ENCODE results near the gene DEPP1.
A peak's percentile ranks its signal among the peaks of the same experiment; 100 is the strongest.

DEPP1 gene

GRCh38 chr10:44932517-44933450 is 45.8 kb downstream of the DEPP1 start:
- DNase-seq (ENCODE audit: low read depth): peak; percentile 93
- TF ChIP-seq CTCF (IDR thresholded peaks at IDR 0.05; ENCODE audit: low read depth, low read length) (peak; percentile 97), MYC (IDR thresholded peaks at IDR 0.05; ENCODE audit: low read depth, low read length) (no peak), POLR2A (IDR thresholded peaks at IDR 0.05; ENCODE audit: extremely low read depth, insufficient read length) (no peak)
- TF ChIP-seq, protein P1, sequence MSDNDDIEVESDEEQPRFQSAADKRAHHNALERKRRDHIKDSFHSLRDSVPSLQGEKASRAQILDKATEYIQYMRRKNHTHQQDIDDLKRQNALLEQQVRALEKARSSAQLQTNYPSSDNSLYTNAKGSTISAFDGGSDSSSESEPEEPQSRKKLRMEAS (IDR thresholded peaks at IDR 0.05; ENCODE audit: low read depth, low read length): peak; percentile 69; the same call in 1 of the 2 replicates
- H3K4me3 ChIP-seq (ENCODE audit: low read depth, low read length): no peak overlapping the region

DNA sequence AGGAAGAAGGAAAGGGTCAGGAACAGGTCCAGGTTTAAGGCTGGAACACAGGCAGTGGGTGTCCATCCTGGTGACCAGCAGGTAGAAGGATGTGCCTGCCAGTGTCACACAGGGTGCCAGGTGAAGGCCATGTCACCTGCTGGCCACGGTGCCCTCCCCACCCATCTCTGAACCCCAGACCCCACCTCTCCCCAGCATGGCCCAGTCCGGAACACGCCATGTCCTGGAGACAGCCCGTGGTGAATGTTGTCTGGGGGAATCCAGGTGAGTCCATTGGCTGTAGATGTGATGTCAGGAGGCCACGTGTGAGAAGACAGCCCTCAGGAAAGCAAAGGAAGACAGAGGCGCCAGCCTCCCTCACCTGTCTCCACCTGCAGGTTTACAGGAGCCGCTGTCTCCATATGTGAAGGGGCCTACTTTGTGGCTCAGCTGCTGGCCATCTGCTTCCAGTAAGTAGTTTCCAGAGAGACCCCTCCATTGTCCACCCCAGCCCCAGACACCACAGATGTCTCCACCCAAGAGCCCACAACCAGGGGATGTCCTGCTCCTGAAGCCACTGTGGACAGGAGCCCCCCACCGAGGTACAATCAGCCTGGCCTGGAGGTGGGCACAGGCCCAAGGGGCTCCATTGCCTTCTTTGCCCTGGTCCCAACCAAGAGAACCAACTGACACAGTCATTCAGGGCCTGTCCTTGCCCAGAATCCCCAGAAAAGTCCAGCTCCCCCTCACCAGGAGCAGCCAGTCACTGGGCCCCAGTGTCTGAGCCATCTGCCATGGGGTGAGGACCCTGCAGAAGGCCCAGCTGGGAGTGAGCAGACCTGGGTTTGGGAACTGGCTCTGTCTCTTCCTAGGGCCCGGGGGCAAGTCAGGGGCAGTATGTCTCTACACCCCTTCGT is 46.7 kb downstream of the DEPP1 start:
- no peak for DNase-seq (ENCODE audit: low read depth)

DNA sequence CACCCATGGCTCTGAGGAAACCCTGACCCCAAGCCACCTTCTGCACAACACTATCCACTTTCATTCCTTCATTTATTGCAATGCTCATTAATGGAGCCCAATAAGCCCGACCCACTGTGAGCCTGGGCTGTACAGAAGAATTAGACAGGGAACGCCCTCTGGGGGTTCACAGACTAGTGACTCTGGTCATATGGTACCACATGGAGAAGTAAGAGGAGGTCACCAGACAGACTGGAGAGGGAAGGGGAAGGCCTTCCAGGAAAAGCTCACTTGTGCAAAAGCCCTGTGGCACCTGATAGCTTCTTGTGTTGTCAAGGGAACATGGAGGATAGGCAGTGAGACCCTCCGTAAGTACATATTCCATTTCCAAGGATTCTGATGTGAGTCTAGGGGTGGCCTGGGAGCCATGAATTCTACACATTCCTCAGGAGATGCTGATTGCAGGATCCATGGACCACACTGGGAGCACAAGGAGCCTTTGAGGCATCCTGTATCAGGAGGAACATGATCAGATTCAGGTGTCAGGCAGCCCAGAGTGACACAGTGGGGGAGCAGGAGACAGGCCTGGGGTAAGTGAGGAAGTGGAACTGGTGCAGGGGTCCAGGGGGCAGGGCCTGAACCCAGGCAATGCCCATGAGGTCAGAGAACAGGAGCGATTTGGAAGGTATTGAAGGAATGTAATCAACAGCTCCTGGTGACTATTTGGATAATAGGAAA is 47.5 kb downstream of the DEPP1 start:
- H3K4me3 ChIP-seq (ENCODE audit: low read depth, low read length): no peak overlapping the region
- no peak for DNase-seq (ENCODE audit: low read depth)
- TF ChIP-seq CTCF (IDR thresholded peaks at IDR 0.05; ENCODE audit: low read depth, low read length): no peak
- TF ChIP-seq MYC (IDR thresholded peaks at IDR 0.05; ENCODE audit: low read depth, low read length): no peak
- no peak for TF ChIP-seq POLR2A (IDR thresholded peaks at IDR 0.05; ENCODE audit: extremely low read depth, insufficient read length)
- TF ChIP-seq, protein P1 (IDR thresholded peaks at IDR 0.05; ENCODE audit: low read depth, low read length): no peak

More for the DNA sequence above, 46.7 kb downstream of the DEPP1 start:
- H3K4me3 ChIP-seq (ENCODE audit: low read depth, low read length): no peak overlapping the region
- TF ChIP-seq CTCF (IDR thresholded peaks at IDR 0.05; ENCODE audit: low read depth, low read length): no peak

DNA sequence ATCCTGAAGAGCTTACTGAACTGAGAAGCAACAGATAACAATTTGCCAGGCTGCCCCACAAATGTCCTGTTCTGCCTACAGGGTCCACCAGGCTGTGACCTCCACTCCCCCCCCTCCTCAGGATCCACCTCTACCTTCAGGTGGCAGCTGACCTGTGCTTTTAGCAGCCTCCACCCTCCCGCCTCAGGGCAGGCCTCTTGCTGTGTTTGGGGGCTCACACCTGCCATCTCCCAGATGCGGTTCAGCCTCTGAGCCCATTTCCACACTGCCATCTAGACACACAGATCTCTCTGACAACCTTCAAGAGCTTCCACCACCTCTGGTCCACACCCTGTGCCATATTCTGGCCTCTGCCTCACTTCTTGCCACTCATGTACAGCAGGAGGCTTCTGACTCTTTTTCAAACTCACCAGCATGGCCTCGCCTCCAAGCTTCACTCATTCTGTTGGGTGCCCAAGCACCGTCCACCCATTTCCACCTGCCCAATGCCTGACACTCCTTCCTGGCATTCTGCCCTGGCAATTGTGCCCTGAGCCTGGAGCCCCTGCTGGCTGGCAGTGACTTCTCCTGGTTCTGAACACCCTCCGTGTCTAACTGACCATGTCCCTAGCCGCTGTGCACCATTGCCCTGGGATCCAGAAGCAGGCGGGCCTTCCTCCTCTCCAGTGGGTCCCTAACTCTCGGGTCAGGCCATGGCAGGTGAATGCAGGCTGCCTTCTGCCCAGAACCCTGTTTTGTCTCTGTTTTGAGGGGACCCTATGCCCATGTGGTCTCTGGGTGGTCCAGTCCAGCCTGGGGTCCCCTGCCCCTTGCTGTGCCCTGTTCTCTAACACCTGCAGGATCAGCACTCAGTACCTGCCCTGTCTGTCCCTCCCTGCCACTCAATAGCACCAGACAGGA is 49.0 kb downstream of the DEPP1 start:
- DNase-seq (ENCODE audit: low read depth): no peak
- TF ChIP-seq POLR2A (IDR thresholded peaks at IDR 0.05; ENCODE audit: extremely low read depth, insufficient read length): no peak
- TF ChIP-seq MYC (IDR thresholded peaks at IDR 0.05; ENCODE audit: low read depth, low read length): no peak
- TF ChIP-seq CTCF (IDR thresholded peaks at IDR 0.05; ENCODE audit: low read depth, low read length): no peak
- TF ChIP-seq, protein P1 (IDR thresholded peaks at IDR 0.05; ENCODE audit: low read depth, low read length): no peak
- H3K4me3 ChIP-seq (ENCODE audit: low read depth, low read length): no peak overlapping the region

DNA sequence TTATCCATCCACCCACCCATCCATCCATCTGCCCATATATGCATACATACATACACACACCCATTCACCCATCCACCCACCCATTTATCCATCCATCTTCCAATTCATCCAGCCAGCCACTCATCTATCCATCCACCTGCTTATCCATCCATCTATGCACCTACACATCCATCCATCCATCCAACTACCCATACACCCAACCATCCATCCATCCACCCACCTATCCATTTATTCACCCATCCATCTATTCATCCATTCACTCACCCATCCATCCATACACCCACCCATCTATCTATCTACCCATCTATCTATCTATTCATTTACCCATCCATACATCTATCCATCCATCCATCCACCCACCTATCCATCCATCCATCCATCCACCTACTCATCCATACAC is 50.1 kb downstream of the DEPP1 start:
- TF ChIP-seq MYC (IDR thresholded peaks at IDR 0.05; ENCODE audit: low read depth, low read length): no peak
- TF ChIP-seq CTCF (IDR thresholded peaks at IDR 0.05; ENCODE audit: low read depth, low read length): no peak
- TF ChIP-seq, protein P1 (IDR thresholded peaks at IDR 0.05; ENCODE audit: low read depth, low read length): no peak
- TF ChIP-seq POLR2A (IDR thresholded peaks at IDR 0.05; ENCODE audit: extremely low read depth, insufficient read length): no peak
- no peak for DNase-seq (ENCODE audit: low read depth)
- no peak overlapping the region for H3K4me3 ChIP-seq (ENCODE audit: low read depth, low read length)
